ENCODE measurements around the gene HSD17B2.

Gene HSD17B2

DNA sequence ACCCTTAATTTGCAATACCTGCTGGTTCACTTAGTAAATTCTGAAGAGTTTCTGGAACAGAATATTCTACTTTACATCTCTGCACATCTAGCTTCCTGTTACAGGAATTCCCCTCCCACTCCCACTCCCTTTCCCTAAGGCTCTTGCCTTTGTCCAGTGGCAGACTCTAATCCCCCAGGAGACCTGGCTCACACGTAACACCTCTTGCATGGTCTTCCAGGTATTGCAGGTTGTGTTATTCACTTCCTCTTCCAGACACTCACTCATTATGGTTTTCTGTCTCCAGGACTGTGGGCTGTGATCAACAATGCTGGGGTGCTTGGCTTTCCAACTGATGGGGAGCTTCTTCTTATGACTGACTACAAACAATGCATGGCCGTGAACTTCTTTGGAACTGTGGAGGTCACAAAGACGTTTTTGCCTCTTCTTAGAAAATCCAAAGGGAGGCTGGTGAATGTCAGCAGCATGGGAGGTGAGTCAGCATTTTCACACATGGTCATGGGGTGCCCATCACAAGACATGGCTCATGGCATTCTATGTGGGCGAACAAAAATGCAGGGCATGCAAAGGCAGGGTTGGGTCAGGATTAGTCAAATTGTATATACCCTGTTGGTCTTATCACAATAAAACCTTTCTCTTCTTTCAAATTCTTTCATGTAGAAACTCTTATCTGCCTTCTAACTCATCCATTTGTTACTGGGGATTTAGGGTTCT lies 35.8 kb downstream of the HSD17B2 start:
- TF ChIP-seq, protein P1, sequence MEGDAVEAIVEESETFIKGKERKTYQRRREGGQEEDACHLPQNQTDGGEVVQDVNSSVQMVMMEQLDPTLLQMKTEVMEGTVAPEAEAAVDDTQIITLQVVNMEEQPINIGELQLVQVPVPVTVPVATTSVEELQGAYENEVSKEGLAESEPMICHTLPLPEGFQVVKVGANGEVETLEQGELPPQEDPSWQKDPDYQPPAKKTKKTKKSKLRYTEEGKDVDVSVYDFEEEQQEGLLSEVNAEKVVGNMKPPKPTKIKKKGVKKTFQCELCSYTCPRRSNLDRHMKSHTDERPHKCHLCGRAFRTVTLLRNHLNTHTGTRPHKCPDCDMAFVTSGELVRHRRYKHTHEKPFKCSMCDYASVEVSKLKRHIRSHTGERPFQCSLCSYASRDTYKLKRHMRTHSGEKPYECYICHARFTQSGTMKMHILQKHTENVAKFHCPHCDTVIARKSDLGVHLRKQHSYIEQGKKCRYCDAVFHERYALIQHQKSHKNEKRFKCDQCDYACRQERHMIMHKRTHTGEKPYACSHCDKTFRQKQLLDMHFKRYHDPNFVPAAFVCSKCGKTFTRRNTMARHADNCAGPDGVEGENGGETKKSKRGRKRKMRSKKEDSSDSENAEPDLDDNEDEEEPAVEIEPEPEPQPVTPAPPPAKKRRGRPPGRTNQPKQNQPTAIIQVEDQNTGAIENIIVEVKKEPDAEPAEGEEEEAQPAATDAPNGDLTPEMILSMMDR (IDR thresholded peaks at IDR 0.05; ENCODE audit: low read depth, low read length) = no peak
- no peak overlapping the region for H3K4me3 ChIP-seq (replicated peaks in 1 of 2; ENCODE audit: low read depth in 2 of 2, low read length in 2 of 2)
- peak; percentile 29 to 47 for DNase-seq (ENCODE audit: low read depth in 2 of 2)

- no peak overlapping the region for H3K4me3 ChIP-seq (replicated peaks in 1 of 2; ENCODE audit: low read depth in 2 of 2, low read length in 2 of 2)
- TF ChIP-seq, protein P1 (IDR thresholded peaks at IDR 0.05; ENCODE audit: low read depth, low read length) = no peak
- DNase-seq (ENCODE audit: low read depth in 2 of 2) = no peak
Observed at GRCh38 chr16:82071421-82071820, 36.4 kb downstream of the HSD17B2 start.

DNA sequence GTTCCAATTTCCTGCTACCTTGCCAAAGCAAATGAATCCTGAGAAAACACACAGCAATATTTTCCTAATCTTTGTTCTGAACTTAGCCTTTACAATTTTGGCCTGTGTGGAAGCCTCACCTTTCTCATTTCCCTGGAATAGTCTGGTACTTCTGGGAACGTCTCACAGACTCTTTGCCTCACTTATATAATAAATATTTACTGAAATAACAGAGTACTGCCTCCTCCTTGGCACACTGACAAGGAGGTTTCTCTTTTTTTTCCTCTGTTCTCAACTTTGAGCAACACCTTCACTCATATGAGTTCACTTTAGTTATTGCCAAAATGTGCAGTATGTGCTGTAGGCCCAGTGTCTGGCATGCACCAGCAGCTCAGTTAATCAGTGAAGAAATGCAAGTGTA lies 37.3 kb downstream of the HSD17B2 start:
- H3K4me3 ChIP-seq (replicated peaks in 1 of 2; ENCODE audit: low read depth in 2 of 2, low read length in 2 of 2) = no peak overlapping the region
- TF ChIP-seq, protein P1 (IDR thresholded peaks at IDR 0.05; ENCODE audit: low read depth, low read length) = no peak
- no peak for DNase-seq (ENCODE audit: low read depth in 2 of 2)

DNA sequence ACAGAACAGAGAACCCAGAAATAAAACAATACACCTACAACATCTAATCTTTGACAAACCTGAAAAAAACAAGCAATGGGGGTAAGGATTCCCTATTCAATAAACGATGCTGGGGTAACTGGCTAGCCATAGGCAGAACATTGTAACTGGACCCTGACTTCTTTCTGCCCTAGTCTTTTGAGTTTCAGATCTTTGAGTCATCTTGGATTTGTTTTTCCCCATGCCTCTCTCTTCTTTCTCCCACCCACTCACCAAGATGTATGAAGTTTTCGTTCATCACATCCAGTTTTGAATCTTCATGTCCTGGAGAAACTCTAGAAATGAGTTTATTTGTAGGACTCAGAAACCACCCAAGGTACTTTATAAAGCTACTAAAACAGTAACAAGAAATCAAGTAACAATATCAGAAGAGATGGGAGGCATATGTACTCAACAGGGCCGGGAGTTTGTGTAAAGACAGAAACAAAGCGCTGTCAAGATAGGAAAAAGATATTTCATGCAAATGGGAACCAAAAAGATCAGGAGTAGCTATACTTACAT lies 39.0 kb downstream of the HSD17B2 start:
- DNase-seq (ENCODE audit: low read depth in 2 of 2) = no peak
- TF ChIP-seq, protein P1 (IDR thresholded peaks at IDR 0.05; ENCODE audit: low read depth, low read length) = no peak
- no peak overlapping the region for H3K4me3 ChIP-seq (replicated peaks in 1 of 2; ENCODE audit: low read depth in 2 of 2, low read length in 2 of 2)

- TF ChIP-seq, protein P1 (IDR thresholded peaks at IDR 0.05; ENCODE audit: low read depth, low read length) = no peak
- H3K4me3 ChIP-seq (replicated peaks in 1 of 2; ENCODE audit: low read depth in 2 of 2, low read length in 2 of 2) = no peak overlapping the region
- no peak for DNase-seq (ENCODE audit: low read depth in 2 of 2)
Observed at GRCh38 chr16:82078125-82078524, 43.1 kb downstream of the HSD17B2 start.

GRCh38 chr16:82079892-82080291 lies 44.8 kb downstream of the HSD17B2 start:
- no peak for DNase-seq (ENCODE audit: low read depth in 2 of 2)
- H3K4me3 ChIP-seq (replicated peaks in 1 of 2; ENCODE audit: low read depth in 2 of 2, low read length in 2 of 2) = no peak overlapping the region
- TF ChIP-seq, protein P1 (IDR thresholded peaks at IDR 0.05; ENCODE audit: low read depth, low read length) = no peak

Measured in cardiac fibroblast (primary cell).